CD14-positive monocyte (primary cell): ENCODE data around the gene ME3. TPM values are rescaled to one million over a fixed set of nuclear protein-coding genes. Genes with fewer than 3 reads are reported as not detected.
"Not testable (repeated sequence)": the region's sequence is repeated elsewhere in the genome, so short reads cannot be mapped to it uniquely, and the experiment has no call there.

ENCODE experiments used
- DNase-seq, 3 donors: peaks; one replicate each; pipeline ENCODE4 v3.0.0-alpha.2; 2011 to 2022
- H2AFZ ChIP-seq: 2 replicates; pipeline ENCODE4 v1.6.0; 2012; ENCODE audit warnings: mild to moderate bottlenecking, low read depth, low read length, inconsistent platforms; ENCODE audit not compliant: insufficient read depth, poor library complexity, severe bottlenecking
- H3K27ac ChIP-seq, 2 donors: 1 replicate in 1 of 2; 2 replicates in 1 of 2; pipeline ENCODE4 v1.5.1; 2012 to 2013; ENCODE audit warnings: low read length in 2 of 2, control low read depth in 1 of 2, inconsistent platforms in 1 of 2, low read depth in 1 of 2, mild to moderate bottlenecking in 1 of 2
- H3K27me3 ChIP-seq, 2 donors: one replicate each; pipeline versions ENCODE4 v1.6.0 to v1.6.1; 2011 to 2013; ENCODE audit warnings: low read length in 2 of 2; ENCODE audit not compliant: control insufficient read depth in 2 of 2, insufficient read depth in 2 of 2
- H3K36me3 ChIP-seq, 2 donors: replicated peaks in 1 of 2; 1 replicate in 1 of 2; 2 replicates in 1 of 2; pipeline versions ENCODE4 v1.5.1 to v1.6.1; 2012 to 2013; ENCODE audit warnings: low read length in 2 of 2, control low read depth in 1 of 2, inconsistent platforms in 1 of 2, mild to moderate bottlenecking in 1 of 2; ENCODE audit not compliant: insufficient read depth in 2 of 2, control insufficient read depth in 1 of 2
- H3K4me1 ChIP-seq, 2 donors: 1 replicate in 1 of 2; 2 replicates in 1 of 2; pipeline versions ENCODE4 v1.5.1 to v1.6.1; 2012 to 2013; ENCODE audit warnings: low read length in 2 of 2, control low read depth in 1 of 2, inconsistent platforms in 1 of 2, mild to moderate bottlenecking in 1 of 2, moderate library complexity in 1 of 2; ENCODE audit not compliant: insufficient read depth in 2 of 2, control insufficient read depth in 1 of 2
- H3K4me2 ChIP-seq: replicated peaks from 2 replicates; pipeline ENCODE3; 2012; ENCODE audit warnings: low read length, moderate library complexity, mild to moderate bottlenecking; ENCODE audit not compliant: poor library complexity, severe bottlenecking; ENCODE audit errors: extremely low read depth
- H3K4me3 ChIP-seq, 3 experiments: fragments of 200-600 bp in 1 of 3; sonication (generic) in 1 of 3; replicated peaks in 1 of 3; 1 replicate in 2 of 3; 2 replicates in 1 of 3; pipeline ENCODE4 v1.5.1; 2011 to 2013; ENCODE audit warnings: low read length in 3 of 3, mild to moderate bottlenecking in 3 of 3, control low read depth in 2 of 3, low read depth in 2 of 3, inconsistent platforms in 1 of 3, moderate library complexity in 1 of 3
- H3K79me2 ChIP-seq: 2 replicates; pipeline ENCODE4 v1.6.0; 2012; ENCODE audit warnings: mild to moderate bottlenecking, control low read depth, inconsistent platforms, low read length, moderate library complexity; ENCODE audit not compliant: insufficient read depth
- H3K9ac ChIP-seq: 2 replicates; pipeline ENCODE4 v1.6.0; 2017; ENCODE audit warnings: low read length, mild to moderate bottlenecking; ENCODE audit not compliant: insufficient read depth, poor library complexity, severe bottlenecking
- H3K9me3 ChIP-seq, 2 donors: replicated peaks in 1 of 2; 1 replicate in 1 of 2; 2 replicates in 1 of 2; pipeline versions ENCODE4 v1.5.1 to v1.6.1; 2012 to 2013; ENCODE audit warnings: low read length in 2 of 2, control low read depth in 1 of 2; ENCODE audit not compliant: control insufficient read depth in 1 of 2, insufficient read depth in 1 of 2
- H4K20me1 ChIP-seq: 2 replicates; pipeline ENCODE4 v1.6.0; 2012; ENCODE audit warnings: mild to moderate bottlenecking, low read length, control low read depth, moderate library complexity; ENCODE audit not compliant: insufficient read depth
- H3K27ac Mint-ChIP-seq, 7 donors: one replicate each; pipeline ENCODE4 v1.8.0; 2020; ENCODE audit warnings: mild to moderate bottlenecking in 7 of 7, mixed read lengths in 7 of 7, moderate library complexity in 6 of 7, inconsistent platforms in 2 of 7
- H3K27me3 Mint-ChIP-seq, 3 donors: one replicate each; pipeline ENCODE4 v1.8.0; 2021 to 2022; ENCODE audit warnings: low read depth in 3 of 3, mild to moderate bottlenecking in 3 of 3, mixed read lengths in 3 of 3, moderate library complexity in 3 of 3, inconsistent platforms in 1 of 3
- H3K36me3 Mint-ChIP-seq, 2 donors: one replicate each; pipeline ENCODE4 v1.8.0; 2020; ENCODE audit warnings: mixed read lengths in 2 of 2, inconsistent platforms in 1 of 2, mild to moderate bottlenecking in 1 of 2
- H3K4me1 Mint-ChIP-seq: one replicate; pipeline ENCODE4 v1.8.0; 2020; ENCODE audit warnings: mild to moderate bottlenecking, mixed read lengths
- H3K4me3 Mint-ChIP-seq, 2 donors: one replicate each; pipeline ENCODE4 v1.8.0; 2020; ENCODE audit warnings: mild to moderate bottlenecking in 2 of 2, mixed read lengths in 2 of 2, moderate library complexity in 1 of 2
- H3K9me3 Mint-ChIP-seq, 7 donors: one replicate each; pipeline ENCODE4 v1.8.0; 2020 to 2022; ENCODE audit warnings: mixed read lengths in 7 of 7, mild to moderate bottlenecking in 6 of 7, moderate library complexity in 6 of 7, inconsistent platforms in 2 of 7
- WGBS: methylation state at CpG from one replicate; pipeline ENCODE4 v1.1.5; 2013; ENCODE audit warnings: missing lambda C conversion rate; ENCODE audit not compliant: insufficient coverage; 5-methylcytosine and 5-hydroxymethylcytosine counted together
- intact Hi-C, 2 donors: fragments of 100-400 bp; cut with micrococcal nuclease; formaldehyde crosslinking; loops; one replicate each; pipeline versions ENCODE4 v1.15.0 to v1.15.1; 2023
- polyA plus RNA-seq, 3 donors: library from polyadenylated mRNA; depleted of rRNA in 1 of 3; unstranded in 2 of 3; stranded (reverse) in 1 of 3; fragments of 300-500 nt in 2 of 3; fragments of >200 nt in 1 of 3; fragmentation: Illumina TruSeq in 2 of 3; gene quantifications; 1 replicate in 2 of 3; 2 replicates in 1 of 3; pipeline ENCODE4 v1.2.3, GENCODE V29; 2012 to 2021
- TF ChIP-seq, protein P1 (sequence below): fragments of 200-600 bp; IDR thresholded peaks from one replicate; pipeline ENCODE4 v1.8.0; 2022; ENCODE audit warnings: antibody characterized with exemption, mild to moderate bottlenecking

Gene ME3
- polyA plus RNA-seq, 3 donors = 0.31 to 3.0 (median 0.42) TPM

DNA sequence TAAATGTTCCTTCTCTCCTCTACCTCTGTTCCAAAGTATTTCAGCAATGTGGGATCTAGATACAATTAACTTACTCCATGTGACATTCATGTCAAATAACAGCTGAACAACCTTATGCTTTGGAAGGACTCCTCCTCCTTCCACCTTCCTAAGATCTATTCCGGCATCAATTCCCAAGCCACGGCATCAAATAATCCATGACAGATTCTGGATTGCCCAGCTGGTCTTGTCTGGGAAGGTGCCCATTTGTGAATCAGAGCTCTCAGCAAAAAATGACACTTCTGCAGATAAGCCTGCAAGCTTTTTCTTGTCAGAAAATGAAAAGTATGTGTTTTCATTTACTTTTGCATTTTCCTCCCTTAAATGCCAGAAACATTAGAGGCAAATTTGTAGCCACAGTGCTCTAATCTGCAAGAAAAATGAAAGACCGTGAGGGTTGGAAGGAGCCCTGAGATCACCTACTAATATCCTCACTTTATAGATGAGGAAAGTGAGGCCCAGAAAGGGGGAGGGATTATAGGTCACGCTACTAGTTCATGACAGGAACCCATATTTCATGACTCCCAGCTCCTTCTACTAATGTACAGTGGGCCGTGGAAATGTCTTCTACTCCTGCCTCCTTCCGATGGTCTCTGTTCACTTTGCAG, 124.0 kb downstream of the ME3 start:
- no peak for DNase-seq
- Mint-ChIP-seq H3K36me3 (no peaks in the 10 kb centered on the region), H3K4me3 (no peak overlapping the region), H3K9me3 (peaks cover 0 to 7% (median 3%) of the 10 kb centered on the region in 7 donors), H3K27ac (no peak overlapping the region), H3K27me3 (peaks cover 0 to 1% (median 0%) of the 10 kb centered on the region in 3 donors), H3K4me1 (peaks cover 4% of the 10 kb centered on the region)
- Histone ChIP-seq H3K27ac (no peak overlapping the region), H3K36me3 (no peaks in the 10 kb centered on the region), H3K4me3 (no peak overlapping the region), H3K79me2 (no peaks in the 10 kb centered on the region), H2AFZ (no peak overlapping the region), H3K4me2 (no peak overlapping the region), H4K20me1 (no peaks in the 10 kb centered on the region), H3K4me1 (no peaks in the 10 kb centered on the region), H3K27me3 (no peaks in the 10 kb centered on the region), H3K9ac (no peak overlapping the region), H3K9me3 (no peaks in the 10 kb centered on the region)
- TF ChIP-seq, protein P1, sequence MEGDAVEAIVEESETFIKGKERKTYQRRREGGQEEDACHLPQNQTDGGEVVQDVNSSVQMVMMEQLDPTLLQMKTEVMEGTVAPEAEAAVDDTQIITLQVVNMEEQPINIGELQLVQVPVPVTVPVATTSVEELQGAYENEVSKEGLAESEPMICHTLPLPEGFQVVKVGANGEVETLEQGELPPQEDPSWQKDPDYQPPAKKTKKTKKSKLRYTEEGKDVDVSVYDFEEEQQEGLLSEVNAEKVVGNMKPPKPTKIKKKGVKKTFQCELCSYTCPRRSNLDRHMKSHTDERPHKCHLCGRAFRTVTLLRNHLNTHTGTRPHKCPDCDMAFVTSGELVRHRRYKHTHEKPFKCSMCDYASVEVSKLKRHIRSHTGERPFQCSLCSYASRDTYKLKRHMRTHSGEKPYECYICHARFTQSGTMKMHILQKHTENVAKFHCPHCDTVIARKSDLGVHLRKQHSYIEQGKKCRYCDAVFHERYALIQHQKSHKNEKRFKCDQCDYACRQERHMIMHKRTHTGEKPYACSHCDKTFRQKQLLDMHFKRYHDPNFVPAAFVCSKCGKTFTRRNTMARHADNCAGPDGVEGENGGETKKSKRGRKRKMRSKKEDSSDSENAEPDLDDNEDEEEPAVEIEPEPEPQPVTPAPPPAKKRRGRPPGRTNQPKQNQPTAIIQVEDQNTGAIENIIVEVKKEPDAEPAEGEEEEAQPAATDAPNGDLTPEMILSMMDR = no peak
- intact Hi-C loops = no loop called here
- WGBS = 100% methylated on average over 2 of the region's 6 CpGs

DNA sequence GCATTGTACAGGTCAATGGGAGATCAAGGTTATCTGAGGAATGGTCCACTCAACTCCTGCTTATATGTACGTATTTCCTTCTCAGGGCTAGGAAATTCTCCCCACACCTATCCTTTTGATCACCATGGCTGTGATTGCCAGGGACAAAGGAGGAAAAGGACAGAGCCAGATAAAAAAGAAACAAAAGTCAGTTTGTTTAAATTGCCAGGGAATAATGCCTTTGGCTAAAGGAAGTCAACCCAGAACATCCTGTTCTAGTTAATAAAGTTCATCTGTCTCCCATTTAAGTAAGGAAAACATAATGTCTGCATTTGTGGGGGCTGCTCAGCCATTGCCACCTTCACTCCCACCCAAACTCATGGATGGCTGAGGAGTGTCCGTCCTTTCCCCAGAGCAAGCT, 124.7 kb downstream of the ME3 start:
- Mint-ChIP-seq H3K4me1 (peaks cover 4% of the 10 kb centered on the region), H3K27ac (no peak overlapping the region), H3K4me3 (no peak overlapping the region), H3K9me3 (peaks cover 0 to 8% (median 3%) of the 10 kb centered on the region in 7 donors), H3K36me3 (no peaks in the 10 kb centered on the region), H3K27me3 (peaks cover 0 to 1% (median 0%) of the 10 kb centered on the region in 3 donors)
- no peaks in the 10 kb centered on the region for H3K9me3 ChIP-seq
- H4K20me1 ChIP-seq = no peaks in the 10 kb centered on the region
- DNase-seq = no peak
- H2AFZ ChIP-seq = no peak overlapping the region
- TF ChIP-seq, protein P1 = no peak
- no peaks in the 10 kb centered on the region for H3K4me1 ChIP-seq
- WGBS = 100% methylated on average over 1 of the region's 2 CpGs
- H3K4me2 ChIP-seq = no peak overlapping the region
- H3K79me2 ChIP-seq = no peaks in the 10 kb centered on the region
- H3K27ac ChIP-seq = no peak overlapping the region
- H3K9ac ChIP-seq = no peak overlapping the region
- no peaks in the 10 kb centered on the region for H3K36me3 ChIP-seq
- no peaks in the 10 kb centered on the region for H3K27me3 ChIP-seq
- intact Hi-C loops = no loop called here
- H3K4me3 ChIP-seq = no peak overlapping the region

DNA sequence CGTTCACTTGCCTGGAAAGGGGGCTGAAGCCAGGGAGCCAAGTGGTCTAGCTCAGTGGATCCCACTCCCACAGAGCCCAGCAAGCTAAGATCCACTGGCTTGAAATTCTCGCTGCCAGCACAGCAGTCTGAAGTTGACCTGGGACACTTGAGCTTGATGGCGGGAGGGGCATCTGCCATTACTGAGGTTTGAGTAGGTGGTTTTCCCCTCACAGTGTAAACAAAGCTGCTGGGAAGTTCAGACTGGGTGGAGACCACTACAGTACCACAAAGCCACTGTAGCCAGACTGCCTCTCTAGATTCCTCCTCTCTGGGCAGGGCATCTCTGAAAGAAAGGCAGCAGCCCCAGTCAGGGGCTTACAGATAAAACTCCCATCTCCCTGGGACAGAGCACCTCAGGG, 131.1 kb downstream of the ME3 start:
- H2AFZ ChIP-seq, DNase-seq, H3K27ac Mint-ChIP-seq, H3K27ac ChIP-seq, H4K20me1 ChIP-seq, H3K36me3 Mint-ChIP-seq, H3K4me3 Mint-ChIP-seq, H3K4me2 ChIP-seq, H3K79me2 ChIP-seq, H3K36me3 ChIP-seq, H3K9me3 ChIP-seq, H3K4me1 ChIP-seq, H3K27me3 Mint-ChIP-seq, intact Hi-C loops, H3K4me3 ChIP-seq, H3K9ac ChIP-seq, H3K4me1 Mint-ChIP-seq, H3K27me3 ChIP-seq: not testable (repeated sequence)
- 100% methylated on average over 1 of the region's 3 CpGs for WGBS
- peaks cover 1 to 13% (median 6%) of the 10 kb centered on the region in 7 donors for H3K9me3 Mint-ChIP-seq
